GM18867 (cell line): Measurements from ENCODE around the gene PIP5K1B.

Experiments
- ATAC-seq: cut with Tn5 transposase; IDR thresholded peaks from one replicate; pipeline ENCODE4 v1.9.1; 2021; ENCODE audit warnings: mild to moderate bottlenecking, moderate library complexity; ENCODE audit not compliant: unreplicated experiment

PIP5K1B gene

DNA sequence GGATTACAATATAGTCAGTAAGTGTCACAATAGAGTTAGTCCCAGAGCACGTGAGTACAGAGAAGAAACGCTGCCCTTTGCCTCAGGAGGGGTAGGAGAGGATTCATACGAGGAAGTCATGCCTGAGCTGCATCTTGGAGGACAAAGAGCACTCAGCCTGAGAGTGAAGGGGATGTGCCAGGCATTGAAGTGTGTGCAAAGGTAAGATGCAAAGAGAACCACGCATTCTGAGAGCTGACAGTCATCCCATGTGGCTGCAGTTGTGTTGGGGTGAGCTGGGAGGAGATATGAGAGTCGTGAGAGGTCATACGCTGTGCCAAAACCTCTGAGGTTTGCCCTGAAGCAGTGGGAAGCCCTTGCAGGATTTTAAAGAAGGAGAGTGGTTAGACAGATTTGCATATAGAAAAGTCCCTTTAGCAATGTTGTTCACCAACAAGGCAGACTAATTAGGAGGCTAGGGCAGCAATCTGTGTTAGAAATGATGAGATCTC is 97.5 kb downstream of the PIP5K1B start:
- peak; percentile 99 for ATAC-seq

DNA sequence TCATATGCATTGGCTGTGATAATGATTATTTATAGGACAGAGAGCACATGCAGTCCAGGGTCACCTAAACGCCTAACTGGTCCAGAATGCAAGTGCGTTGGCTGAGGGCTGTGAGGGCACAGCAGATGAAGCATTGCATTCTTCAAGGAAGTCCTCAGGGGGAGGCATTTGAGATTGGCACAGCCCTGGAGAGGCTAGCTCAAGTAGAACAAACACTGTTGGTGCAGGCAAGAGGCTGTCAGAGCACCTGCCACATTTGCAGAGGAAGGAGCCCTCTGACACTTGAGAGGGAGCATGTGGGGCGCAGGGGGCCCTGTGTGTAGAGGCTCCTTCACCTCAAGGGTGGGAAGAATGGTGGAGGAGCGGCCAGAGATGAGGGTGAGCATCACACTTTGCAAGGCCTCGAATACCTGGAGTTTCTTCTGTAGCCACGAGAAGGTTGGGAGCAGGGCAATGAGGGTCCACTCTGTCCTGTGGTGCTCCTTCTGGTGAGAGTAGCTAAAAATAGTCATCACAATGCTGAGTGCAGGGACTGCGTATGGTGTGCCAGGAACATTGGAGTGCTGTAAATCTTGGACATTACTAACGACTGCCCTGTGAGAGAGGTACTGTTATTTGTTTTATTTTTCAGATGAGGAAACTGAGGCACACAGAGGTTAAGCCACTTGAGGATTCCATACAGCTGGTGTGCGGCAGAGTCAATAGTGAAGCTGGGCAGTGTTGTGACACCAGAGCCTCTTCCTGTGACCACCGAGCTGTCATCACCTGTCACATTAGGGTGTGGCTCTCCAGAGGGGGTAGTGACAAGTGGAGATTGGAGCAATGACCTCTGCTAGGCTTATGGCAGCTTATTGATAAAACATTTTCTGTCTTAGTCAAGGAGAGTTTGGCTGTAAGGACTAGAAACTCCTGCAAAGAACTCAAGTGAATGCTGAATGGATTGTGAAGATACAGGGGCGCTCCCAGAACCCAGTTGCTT is 100.2 kb downstream of the PIP5K1B start:
- no peak for ATAC-seq

DNA sequence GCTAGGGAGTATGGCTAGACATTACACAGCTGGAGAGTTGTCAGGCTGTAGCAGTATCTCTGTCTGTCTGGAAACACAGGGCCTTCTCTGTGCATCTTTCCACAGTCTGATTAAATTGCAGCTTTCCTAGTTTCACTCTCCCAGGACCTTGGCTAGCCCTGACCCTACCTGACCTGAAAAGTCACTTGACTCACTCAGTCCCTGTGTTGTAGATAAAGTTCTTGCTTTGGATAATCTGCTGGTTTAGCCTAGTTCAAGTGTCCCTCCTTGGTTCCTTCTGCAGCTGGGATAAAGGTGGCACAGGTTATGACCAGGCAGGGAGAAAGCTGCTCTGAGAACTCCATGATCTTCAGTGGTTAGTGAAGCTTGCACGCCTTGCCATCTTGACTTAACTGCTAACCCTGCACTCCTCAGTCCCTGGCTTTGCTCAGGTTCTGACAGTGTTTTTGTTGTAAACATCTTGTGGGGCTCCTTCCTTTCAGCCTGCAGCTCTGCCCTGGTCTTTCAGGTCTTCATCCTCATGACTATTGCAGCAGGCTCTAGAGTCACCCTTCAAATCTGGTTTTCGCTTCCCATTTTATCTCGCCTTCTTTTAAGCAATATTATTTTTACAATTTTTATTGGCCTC is 101.0 kb downstream of the PIP5K1B start:
- no peak for ATAC-seq

DNA sequence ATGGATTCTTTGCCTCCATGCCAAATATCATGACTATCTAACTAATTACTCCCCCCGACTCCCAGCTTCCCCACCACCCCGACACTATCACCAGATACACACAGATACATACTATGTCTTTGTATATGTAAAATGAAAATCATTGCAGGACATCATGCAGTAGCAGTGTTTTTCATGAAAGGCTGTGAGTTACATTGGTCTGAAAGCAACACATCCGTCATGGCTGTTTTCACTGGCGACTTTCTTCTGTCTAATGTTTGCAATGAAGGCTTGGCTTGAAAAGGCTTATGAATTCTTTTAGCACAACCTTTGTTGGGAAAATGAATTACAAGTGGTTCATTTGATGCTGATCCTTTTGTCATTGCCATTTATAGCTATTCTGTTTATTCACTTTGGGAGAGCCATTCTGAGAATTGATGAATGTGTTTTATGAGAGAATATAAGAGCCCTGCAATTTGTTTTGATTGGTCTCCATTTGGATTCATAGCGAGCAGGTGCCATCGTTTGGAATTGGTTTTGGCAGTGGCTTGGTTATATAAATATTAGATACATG is 103.4 kb downstream of the PIP5K1B start:
- ATAC-seq, result no peak

DNA sequence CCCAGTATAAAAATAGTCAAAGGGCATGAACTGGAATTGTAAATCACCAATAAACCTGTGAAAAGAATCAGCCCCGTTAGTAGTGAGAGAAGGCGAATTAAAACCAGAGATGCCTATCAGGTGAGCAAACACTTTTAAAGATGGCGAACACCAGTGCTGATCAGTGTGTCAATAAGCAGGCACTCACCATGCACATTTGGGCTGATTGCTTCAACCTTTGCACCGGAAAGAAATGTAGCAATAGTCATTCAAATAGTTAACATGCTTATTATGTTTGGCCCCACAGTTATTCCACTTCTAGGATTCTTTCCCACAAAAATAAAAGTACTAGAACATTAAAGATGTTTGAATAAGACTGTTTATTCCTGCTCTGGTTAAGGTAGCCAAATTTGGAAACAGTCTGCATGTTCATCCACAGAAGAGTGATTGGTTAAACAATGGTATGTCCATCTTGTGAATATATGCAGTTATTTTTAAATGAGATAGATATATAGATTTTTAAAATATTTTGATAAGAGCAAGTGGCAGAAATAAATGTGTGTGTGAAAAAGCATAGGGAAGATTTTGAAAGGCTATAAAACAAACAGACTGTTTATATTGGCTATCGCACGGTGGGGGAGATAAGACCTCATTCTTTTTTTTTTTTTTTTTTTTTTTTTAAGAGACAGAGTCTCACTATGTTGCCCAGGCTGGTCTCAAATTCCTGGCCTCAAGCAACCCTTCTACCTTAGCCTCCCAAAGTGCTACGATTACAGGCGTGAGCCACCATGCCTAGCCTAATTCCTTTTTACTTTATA is 112.2 kb downstream of the PIP5K1B start:
- ATAC-seq, result no peak

DNA sequence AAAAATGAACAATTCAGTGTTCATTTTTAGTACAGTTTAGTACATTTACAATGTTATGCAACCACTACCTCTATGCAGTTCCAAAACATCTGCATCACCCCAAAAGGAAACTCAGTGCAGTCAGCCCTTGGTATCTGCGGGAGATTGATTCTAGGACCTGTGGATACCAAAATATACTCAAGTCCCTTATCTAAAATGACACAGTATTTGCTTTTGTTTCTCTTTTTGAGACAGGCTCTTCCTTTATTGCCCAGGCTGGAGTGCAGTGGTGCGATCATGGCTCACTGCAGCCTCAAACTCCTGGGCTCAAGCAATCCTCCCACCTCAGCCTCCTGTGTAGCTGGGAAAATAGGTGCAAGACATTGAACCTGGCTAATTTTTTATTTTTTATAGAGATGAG is 114.0 kb downstream of the PIP5K1B start:
- no peak for ATAC-seq

DNA sequence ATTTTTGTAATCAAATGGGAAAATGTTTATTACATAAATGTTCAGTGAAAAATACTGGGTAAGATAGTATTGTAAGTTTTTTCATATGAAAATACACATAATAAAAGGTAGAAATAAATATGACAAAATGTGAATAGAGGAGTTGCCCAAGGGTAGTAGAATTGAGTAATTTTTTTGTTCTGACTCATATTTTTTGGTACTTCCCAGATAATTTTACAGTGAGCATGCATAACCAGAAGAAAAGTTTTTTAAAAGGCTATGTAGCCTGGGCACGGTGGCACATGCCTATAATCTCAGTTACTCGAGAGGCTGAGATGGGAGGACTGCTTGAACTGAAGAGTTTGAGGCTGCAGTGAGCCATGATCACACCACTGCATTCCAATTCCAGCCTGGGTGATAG is 116.9 kb downstream of the PIP5K1B start:
- no peak for ATAC-seq

DNA sequence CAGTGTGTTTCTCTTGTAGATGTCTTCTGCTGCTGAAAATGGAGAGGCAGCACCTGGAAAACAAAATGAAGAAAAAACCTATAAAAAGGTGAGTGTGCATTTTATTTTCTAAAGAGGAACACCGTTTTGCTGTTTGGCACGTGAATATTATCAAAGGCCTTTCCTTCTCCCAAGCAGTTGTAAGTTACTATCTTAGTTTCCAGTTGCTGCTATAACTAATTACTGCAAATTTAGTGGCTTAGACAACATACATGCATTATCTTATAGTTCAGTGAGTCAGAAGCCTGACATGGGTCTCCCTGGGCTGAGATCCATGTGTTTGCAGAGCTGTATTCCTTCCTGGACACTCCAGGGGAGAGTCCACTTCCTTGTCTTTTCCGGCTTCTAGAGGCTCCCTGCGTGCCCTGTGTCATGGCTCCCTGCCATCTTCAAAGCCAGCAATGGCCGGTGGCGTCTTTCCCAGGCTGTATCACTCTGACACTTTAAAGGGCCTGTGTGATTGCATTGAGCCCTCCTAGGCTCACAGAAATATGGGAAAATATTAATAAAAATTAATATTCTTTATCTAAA is 117.6 kb downstream of the PIP5K1B start:
- ATAC-seq, result no peak

DNA sequence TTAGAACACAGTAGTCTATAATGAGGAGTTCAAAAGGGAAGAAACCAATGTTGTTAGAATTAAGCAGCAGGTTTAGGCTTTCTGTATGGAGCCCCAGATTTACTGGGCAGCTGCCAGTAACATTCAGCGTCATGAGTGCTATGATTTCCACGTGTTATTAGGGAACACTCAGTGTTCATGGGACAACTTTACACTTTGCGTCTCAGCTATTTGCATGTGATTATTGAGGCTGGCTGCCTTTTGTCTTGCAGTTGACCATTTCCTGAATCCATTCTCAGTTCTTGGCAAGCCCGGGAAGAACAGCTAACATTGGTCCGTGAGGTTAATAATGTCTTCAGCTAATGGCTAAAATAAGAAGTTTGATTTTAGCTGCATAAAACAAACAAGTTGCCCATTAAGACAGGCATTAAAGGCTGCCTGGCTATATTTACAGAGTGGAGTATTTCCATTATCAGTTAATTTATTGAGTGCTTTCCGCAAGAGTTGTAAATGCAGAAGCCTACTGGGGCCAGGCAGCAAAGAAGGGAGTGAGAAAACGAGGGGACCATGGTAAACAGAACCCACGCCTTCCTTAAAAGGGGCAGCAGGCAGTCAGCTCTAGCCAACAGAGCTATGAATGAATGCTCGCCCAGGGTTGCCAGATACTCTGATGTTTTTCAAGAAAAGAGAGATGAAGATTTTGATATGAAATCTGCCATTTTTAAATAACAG is 120.9 kb downstream of the PIP5K1B start:
- no peak for ATAC-seq

DNA sequence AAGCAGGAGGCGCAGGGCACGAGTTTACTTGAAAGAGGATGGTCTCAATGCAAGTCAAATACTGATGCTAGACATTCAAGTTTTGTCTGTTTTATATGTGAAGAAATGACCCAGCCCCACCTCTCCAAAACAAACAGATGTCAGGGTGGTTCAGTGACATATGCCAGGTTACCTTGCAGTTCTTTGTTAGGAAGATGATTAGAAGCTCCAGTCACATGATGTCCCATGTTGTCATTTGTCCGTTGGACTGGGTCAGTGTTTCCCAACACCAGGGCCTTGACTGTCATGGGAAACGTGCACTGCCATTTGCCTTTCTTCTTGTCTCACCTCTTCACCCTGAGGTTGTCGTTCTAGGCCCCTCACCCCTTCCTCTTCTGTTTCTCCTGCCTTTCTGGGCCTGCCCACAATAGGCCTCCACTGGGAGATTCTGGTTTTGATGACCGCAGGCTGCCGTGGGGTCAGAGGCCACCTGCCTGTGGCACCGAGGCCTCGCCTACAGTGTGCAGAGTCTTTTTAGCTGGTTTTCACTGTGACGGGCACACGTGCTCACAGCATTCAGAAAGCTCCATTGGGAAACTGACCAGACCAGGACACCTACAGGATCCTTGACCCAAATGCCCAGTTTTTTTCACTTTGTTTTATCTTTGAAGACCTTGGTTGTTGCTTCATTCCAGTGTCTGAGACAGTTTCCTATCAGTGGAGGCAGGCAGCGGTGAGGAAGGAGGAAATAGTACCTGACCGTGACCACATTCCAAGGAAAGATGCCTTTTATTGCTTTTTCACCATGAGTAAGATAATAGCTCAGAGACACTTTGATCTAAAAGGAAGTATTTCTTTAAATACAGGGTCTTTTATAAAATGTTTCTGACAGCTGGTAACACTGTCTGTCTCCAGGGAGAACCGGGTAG is 123.1 kb downstream of the PIP5K1B start:
- ATAC-seq, result no peak

DNA sequence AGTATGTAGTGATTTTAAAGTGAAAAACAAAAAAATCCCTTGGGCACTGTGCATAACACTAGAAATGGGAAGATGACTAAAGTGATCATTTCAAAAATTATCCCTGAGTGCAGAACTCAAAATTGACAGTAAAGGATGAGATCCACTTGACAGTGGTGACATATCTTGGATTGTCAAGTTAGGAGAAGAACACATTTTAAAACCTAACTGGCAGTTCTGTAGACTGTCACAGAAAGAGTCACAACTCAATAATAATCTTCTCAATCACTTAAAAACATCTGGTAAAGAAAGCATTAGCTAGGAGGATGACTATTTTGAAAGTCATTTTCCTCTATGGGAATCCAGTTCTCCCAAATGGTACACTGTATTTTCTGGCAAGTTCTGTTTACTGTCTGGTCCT is 127.1 kb downstream of the PIP5K1B start:
- ATAC-seq, result no peak

DNA sequence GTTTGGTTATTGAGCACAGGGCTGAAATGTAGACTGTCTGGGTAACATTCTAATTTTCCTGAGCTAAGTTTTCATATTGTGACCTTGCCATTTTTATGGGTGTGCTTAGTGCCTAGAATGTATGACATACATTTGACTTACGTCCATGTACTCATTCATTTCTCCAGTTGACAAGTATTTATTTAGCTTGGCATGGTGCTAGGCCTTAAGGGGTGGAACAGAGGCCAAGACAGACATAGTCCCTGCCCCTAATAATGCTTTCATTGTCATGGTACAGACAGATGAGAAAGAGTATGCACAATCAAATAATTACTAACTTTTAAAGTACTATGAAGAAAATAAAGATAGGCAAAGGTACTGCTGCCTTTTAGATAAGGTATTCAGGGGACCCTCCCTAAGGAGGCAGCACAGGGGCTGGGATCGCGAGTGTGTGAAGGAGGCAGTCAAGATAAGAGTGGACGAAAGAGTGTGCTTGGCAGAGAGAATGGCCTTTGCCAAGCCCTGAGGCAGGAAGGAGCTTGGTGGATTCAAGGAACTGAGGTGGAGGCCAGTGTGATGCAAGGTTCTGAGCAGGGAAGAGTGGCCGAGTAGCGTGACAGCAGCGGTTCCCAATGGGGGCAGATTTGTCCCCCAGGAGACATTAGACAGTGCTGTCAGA is 128.0 kb downstream of the PIP5K1B start:
- ATAC-seq, result no peak

DNA sequence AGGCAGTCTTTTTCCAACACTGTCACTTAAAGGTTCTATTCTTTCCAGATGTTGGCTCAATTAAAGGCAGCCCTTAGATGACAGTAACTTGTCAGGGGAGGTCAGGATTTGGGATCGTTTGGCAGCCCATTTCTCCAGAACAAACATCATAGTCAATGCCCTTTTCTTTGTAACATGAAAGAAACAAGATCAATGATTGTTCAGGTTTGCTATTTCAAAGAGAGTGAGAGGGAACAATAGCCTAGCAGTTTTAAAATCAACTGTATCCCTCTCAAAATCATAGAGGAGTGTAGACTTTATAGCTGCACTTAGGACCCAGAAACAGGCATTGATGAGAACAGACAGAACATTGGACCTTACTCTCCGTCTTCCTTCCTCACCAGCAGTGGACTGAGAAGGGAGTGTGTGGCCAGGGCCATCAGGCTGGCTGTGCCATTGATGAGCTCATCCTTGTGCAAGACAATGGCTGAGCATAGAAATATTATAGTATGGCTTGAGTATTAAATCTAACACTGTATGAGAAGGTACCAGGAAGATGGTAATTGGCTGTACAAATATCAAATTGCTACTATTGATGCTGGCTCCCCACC is 130.0 kb downstream of the PIP5K1B start:
- ATAC-seq, result no peak

DNA sequence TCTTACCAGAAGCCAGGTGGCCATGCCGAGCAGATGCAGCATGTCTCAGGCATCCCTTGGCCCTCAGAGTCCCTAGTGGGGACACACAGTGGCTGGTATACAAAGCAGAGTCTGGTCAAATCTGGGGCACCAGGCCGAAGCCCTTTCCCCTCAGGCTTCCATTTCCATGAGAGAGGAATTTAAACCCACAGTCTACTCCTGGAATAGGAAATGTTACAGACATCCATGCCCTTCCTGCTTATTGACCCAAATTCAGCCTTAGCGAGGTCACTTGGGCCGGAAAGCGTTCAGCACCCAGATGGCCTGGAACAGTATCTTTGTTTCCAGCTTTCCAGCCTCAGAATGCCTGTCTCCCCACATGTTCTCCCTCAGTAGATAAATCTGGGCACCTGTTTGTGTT is 131.7 kb downstream of the PIP5K1B start:
- ATAC-seq, result no peak

DNA sequence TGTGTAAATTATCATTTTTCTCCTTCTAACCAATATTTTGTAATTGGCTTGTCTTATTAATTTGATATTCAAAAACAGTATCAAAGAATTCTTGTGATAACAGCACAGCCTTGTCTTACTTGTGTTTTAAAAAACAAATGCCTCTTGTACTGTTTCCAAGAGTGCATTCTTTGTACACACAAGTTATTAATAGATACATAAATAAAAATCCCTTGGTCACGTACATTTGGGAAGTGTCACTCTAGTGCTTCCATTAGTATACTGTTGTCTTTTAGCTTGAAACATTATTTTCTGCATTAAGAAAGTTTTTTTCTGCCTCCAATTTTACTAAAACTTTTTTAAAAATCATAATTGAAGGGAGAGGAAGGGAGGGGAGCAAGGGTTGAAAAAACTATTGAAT is 133.2 kb downstream of the PIP5K1B start:
- no peak for ATAC-seq

DNA sequence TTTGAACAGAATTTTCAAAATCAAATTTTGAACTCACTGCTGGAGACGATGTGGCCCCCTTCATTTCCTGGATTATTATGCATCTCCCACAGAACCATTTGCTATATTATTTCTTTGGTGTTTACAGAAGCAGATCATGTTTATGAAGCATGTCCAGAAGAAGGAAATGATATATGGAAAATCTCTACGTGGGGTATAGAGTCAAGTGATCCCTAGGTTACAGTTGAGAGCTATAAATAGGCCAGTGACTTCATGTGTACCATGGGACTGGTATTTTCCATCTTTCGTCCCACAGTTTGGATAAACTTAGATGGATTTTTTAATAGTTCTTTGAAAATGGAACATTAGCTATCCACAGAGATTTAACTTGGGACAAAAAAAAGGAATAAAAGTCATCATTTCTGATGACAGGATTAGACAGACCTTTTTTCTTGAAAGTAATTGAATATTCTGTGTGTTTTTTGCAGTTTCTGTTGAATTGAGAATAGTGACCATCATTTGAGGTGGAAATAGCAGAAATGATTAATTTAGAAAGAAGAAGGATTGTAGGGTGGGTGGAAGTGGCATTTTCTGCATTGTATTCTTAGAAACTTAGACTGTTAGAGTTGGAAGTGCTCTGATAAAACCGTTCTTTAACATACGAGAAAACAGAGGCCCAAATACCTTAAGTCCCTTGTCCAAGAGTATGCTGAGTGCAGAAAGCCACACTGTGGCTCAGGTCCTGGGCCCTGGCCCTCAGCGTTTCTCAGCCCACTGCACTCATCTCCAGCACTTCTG is 136.4 kb downstream of the PIP5K1B start:
- ATAC-seq, result no peak

DNA sequence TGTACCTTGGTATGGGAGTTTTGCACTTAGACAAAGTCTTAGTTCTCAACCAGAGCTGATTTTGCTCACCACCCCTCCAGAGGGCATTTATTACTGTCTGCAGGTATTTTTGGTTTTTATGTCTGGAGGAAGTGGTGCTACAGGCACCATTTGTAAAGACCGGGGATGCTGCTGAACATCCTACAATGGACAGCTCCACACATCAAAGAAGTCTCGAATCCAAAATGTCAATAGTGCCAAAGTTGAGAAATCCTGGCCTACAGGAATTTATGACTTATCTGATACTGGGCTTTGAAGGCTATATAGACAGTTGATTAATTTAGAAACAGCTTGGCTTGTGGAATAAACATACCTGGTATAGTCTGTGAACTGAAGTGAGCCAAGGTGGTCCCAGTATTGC is 137.5 kb downstream of the PIP5K1B start:
- ATAC-seq, result no peak
